Measurements from ENCODE around the gene DUSP7.

The DUSP7 gene

GRCh38 chr3:52026041-52026440, 30.3 kb downstream of the DUSP7 start:
- no peaks in the 10 kb centered on the region for H3K79me2 ChIP-seq (ENCODE audit: insufficient read depth, low read depth)
- no peak overlapping the region for H3K4me3 ChIP-seq (IDR thresholded peaks at IDR 0.05; ENCODE audit: insufficient read depth, low read depth, low read length)
- H4K20me1 ChIP-seq (ENCODE audit: insufficient read depth), result no peaks in the 10 kb centered on the region
- H3K27me3 ChIP-seq (ENCODE audit: insufficient read depth, low read depth), result no peaks in the 10 kb centered on the region
- no peak overlapping the region for H2AFZ ChIP-seq (ENCODE audit: low read depth)
- H3K36me3 ChIP-seq (ENCODE audit: insufficient read depth), result no peaks in the 10 kb centered on the region
- H3K4me2 ChIP-seq, result no peak overlapping the region
- TF ChIP-seq, protein P1, sequence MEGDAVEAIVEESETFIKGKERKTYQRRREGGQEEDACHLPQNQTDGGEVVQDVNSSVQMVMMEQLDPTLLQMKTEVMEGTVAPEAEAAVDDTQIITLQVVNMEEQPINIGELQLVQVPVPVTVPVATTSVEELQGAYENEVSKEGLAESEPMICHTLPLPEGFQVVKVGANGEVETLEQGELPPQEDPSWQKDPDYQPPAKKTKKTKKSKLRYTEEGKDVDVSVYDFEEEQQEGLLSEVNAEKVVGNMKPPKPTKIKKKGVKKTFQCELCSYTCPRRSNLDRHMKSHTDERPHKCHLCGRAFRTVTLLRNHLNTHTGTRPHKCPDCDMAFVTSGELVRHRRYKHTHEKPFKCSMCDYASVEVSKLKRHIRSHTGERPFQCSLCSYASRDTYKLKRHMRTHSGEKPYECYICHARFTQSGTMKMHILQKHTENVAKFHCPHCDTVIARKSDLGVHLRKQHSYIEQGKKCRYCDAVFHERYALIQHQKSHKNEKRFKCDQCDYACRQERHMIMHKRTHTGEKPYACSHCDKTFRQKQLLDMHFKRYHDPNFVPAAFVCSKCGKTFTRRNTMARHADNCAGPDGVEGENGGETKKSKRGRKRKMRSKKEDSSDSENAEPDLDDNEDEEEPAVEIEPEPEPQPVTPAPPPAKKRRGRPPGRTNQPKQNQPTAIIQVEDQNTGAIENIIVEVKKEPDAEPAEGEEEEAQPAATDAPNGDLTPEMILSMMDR (conservative IDR thresholded peaks at IDR 0.05; ENCODE audit: low read depth, low read length), result no peak
- no peaks in the 10 kb centered on the region for H3K4me1 ChIP-seq (ENCODE audit: low read depth, poor library complexity, severe bottlenecking)
- no peak overlapping the region for H3K27ac ChIP-seq
- no peak overlapping the region for H3K9ac ChIP-seq

DNA sequence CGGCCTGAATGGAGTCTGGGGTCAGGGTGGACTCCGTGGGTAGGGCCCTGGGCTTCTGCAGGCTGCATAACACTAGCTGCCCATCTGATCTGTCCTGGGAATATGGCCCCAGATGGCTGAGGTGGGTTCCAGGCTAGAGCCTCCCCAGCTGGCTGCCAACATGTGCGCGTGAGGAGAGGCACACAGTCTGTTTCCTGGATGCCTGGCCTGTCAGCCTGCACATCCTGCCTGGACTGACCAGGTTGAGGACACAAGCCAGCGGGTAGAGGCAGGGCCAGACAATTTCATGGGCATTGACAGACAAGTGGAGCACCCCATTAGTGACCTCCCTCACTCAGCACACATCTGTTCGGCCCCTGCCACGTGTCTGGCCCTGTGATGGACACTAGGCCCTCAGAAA, 30.9 kb downstream of the DUSP7 start:
- H2AFZ ChIP-seq (ENCODE audit: low read depth), result no peak overlapping the region
- H4K20me1 ChIP-seq (ENCODE audit: insufficient read depth), result no peaks in the 10 kb centered on the region
- no peaks in the 10 kb centered on the region for H3K4me1 ChIP-seq (ENCODE audit: low read depth, poor library complexity, severe bottlenecking)
- H3K27me3 ChIP-seq (ENCODE audit: insufficient read depth, low read depth), result no peaks in the 10 kb centered on the region
- no peak overlapping the region for H3K9ac ChIP-seq
- TF ChIP-seq, protein P1 (conservative IDR thresholded peaks at IDR 0.05; ENCODE audit: low read depth, low read length), result no peak
- H3K4me2 ChIP-seq, result no peak overlapping the region
- no peak overlapping the region for H3K27ac ChIP-seq
- no peak overlapping the region for H3K4me3 ChIP-seq (IDR thresholded peaks at IDR 0.05; ENCODE audit: insufficient read depth, low read depth, low read length)
- no peaks in the 10 kb centered on the region for H3K36me3 ChIP-seq (ENCODE audit: insufficient read depth)
- no peaks in the 10 kb centered on the region for H3K79me2 ChIP-seq (ENCODE audit: insufficient read depth, low read depth)

DNA sequence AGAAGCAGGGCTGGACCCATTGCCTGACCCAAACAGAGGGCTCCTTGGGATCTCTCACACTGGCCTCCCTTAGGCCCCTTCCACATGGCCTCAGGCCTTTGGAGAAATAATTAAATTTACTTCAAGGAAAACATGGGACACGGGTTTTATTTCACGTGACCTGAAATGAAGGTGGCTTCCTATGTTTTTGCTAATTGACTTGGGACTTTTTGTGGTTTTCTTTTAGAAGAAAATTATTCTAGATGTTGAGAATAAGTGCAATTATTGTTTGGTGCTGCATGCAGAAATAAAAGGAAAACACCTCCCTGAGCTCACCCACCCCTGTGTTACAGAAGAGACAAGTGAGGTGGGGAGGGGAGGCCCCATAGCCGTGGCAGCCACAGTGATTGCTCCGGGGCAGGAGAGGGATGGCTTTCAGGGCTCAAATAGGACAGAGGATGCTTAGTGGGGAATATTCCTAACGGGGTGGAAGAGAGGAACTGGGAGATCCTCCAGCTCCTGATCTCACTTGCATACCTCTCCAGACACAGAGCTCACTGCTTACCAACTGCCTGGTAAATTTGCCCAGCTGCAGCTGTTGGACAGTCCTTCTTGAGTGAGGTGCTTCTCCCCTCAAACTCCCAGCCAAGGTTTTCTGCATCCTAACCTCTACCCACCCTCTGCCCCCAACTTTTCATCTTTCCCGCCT, 31.5 kb downstream of the DUSP7 start:
- H4K20me1 ChIP-seq (ENCODE audit: insufficient read depth), result no peaks in the 10 kb centered on the region
- no peaks in the 10 kb centered on the region for H3K4me1 ChIP-seq (ENCODE audit: low read depth, poor library complexity, severe bottlenecking)
- TF ChIP-seq, protein P1 (conservative IDR thresholded peaks at IDR 0.05; ENCODE audit: low read depth, low read length), result no peak

DNA sequence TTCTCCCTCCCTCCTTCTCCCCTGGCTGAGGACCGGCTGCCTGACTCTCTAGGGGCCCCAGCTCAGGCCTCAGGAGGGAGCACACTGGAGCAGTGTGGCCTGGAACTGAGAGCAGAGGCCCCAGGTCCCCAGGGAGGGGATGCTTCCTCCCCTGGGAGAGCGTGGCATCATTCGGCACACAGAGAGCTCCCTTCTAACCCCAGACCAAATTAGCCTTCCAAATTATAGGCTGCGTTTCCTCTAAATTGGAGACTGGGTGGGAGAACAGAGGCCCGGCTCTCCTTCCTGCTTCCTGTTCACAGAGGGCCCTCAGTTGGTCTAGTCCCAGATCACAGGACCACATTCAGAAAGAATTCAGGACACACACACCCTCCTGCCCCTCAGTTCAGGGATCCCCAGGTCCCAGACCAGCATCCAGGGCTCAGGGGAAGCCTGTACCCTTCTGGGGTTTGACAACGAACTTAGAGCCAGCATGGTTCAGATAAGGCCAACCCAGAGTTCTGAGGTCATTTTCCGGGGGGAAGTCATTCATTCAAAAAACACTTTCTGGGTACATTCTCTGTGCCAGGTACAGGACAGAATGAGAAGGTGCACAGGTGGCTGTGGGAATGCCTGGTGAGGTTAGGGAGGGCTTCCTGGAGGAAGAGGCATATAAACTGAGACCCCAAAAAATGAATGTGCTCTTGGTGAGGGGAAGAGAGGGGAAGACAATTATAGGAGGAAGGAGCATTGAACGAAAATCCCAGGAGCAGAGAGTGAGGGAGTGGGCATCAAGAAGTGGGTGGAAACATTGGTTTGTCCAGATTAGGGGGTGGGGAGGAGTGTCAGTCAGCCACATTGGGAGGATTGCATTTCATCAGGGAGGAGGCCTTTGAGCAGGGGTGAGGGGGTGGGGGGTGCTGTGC, 32.3 kb downstream of the DUSP7 start:
- no peak overlapping the region for H3K4me2 ChIP-seq
- no peak overlapping the region for H2AFZ ChIP-seq (ENCODE audit: low read depth)
- no peaks in the 10 kb centered on the region for H3K4me1 ChIP-seq (ENCODE audit: low read depth, poor library complexity, severe bottlenecking)
- TF ChIP-seq, protein P1 (conservative IDR thresholded peaks at IDR 0.05; ENCODE audit: low read depth, low read length), result no peak
- H3K9ac ChIP-seq, result no peak overlapping the region
- no peak overlapping the region for H3K27ac ChIP-seq
- H3K4me3 ChIP-seq (IDR thresholded peaks at IDR 0.05; ENCODE audit: insufficient read depth, low read depth, low read length), result no peak overlapping the region
- H3K27me3 ChIP-seq (ENCODE audit: insufficient read depth, low read depth), result no peaks in the 10 kb centered on the region
- H4K20me1 ChIP-seq (ENCODE audit: insufficient read depth), result no peaks in the 10 kb centered on the region
- H3K36me3 ChIP-seq (ENCODE audit: insufficient read depth), result no peaks in the 10 kb centered on the region
- no peaks in the 10 kb centered on the region for H3K79me2 ChIP-seq (ENCODE audit: insufficient read depth, low read depth)

More for the DNA sequence above, 31.5 kb downstream of the DUSP7 start:
- Histone ChIP-seq H3K9ac (no peak overlapping the region), H3K4me2 (no peak overlapping the region), H3K4me3 (IDR thresholded peaks at IDR 0.05; ENCODE audit: insufficient read depth, low read depth, low read length) (no peak overlapping the region), H3K27me3 (ENCODE audit: insufficient read depth, low read depth) (no peaks in the 10 kb centered on the region), H3K79me2 (ENCODE audit: insufficient read depth, low read depth) (no peaks in the 10 kb centered on the region), H3K27ac (no peak overlapping the region), H2AFZ (ENCODE audit: low read depth) (no peak overlapping the region), H3K36me3 (ENCODE audit: insufficient read depth) (no peaks in the 10 kb centered on the region)
